ENCODE results near the gene CEP192. TPM values are rescaled to one million over a fixed set of nuclear protein-coding genes. Genes with fewer than 3 reads are reported as not detected.
A peak's percentile ranks its signal among the peaks of the same experiment; 100 is the strongest.

Gene CEP192
- total RNA-seq, 1 donor from 2014 or later = 17.9 TPM

DNA sequence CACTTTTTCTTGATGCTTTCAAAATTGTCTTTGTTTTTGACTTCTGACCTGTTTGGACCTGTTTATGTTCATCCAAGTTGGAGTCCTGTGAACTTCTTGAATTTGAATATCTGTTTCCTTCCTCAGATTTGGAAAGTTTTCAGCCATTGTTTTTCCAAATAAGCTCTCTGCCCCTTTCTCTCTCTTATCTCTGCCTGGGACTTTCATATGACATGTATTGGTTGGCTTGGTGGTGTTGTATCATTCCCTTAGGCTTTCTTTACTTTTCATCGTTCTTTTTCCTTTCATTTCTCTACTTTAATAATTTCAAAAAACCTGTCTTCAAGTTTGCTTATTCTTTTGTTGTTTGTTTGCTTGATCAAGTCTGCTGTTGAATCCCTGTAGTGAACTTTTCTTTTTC, 167.3 kb downstream of the CEP192 start:
- no peaks in the 10 kb centered on the region for H3K27me3 ChIP-seq
- no peaks in the 10 kb centered on the region for H3K36me3 ChIP-seq
- no peak overlapping the region for H3K4me3 ChIP-seq
- H3K9me3 ChIP-seq = peaks cover 6% of the 10 kb centered on the region
- no peak for DNase-seq (ENCODE audit: extremely low spot score in 2 of 2)
- no peak overlapping the region for H3K27ac ChIP-seq
- no peaks in the 10 kb centered on the region for H3K4me1 ChIP-seq
- intact Hi-C loops (cut with DNase I) = no loop called here
- TF ChIP-seq POLR2AphosphoS5 (IDR thresholded peaks at IDR 0.05; ENCODE audit: insufficient read depth in 1 of 2, low read depth in 1 of 2) (no peak), POLR2A (IDR thresholded peaks at IDR 0.05) (no peak)
- TF ChIP-seq, protein P1, sequence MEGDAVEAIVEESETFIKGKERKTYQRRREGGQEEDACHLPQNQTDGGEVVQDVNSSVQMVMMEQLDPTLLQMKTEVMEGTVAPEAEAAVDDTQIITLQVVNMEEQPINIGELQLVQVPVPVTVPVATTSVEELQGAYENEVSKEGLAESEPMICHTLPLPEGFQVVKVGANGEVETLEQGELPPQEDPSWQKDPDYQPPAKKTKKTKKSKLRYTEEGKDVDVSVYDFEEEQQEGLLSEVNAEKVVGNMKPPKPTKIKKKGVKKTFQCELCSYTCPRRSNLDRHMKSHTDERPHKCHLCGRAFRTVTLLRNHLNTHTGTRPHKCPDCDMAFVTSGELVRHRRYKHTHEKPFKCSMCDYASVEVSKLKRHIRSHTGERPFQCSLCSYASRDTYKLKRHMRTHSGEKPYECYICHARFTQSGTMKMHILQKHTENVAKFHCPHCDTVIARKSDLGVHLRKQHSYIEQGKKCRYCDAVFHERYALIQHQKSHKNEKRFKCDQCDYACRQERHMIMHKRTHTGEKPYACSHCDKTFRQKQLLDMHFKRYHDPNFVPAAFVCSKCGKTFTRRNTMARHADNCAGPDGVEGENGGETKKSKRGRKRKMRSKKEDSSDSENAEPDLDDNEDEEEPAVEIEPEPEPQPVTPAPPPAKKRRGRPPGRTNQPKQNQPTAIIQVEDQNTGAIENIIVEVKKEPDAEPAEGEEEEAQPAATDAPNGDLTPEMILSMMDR (IDR thresholded peaks at IDR 0.05) = no peak

DNA sequence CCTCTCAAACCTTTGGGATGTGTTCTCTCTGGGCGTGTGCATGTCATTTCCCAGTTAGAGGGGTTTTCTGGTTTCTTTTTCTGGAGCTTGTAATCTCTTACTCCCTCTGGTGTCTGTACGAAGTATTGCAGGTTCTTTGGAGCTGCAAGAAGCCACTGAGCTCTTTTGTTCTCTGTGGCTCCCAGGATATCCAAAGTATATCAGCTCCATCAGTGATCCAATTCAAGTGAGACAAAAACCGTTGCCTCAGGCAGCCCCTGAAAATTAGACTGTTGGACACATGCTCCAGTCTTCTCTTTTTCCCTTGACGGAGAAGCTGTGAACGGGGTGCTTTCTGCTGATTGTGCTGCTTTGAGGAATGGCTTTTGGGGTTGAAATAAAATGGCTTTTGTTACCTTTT, 168.4 kb downstream of the CEP192 start:
- intact Hi-C loops (cut with DNase I) = no loop called here

DNA sequence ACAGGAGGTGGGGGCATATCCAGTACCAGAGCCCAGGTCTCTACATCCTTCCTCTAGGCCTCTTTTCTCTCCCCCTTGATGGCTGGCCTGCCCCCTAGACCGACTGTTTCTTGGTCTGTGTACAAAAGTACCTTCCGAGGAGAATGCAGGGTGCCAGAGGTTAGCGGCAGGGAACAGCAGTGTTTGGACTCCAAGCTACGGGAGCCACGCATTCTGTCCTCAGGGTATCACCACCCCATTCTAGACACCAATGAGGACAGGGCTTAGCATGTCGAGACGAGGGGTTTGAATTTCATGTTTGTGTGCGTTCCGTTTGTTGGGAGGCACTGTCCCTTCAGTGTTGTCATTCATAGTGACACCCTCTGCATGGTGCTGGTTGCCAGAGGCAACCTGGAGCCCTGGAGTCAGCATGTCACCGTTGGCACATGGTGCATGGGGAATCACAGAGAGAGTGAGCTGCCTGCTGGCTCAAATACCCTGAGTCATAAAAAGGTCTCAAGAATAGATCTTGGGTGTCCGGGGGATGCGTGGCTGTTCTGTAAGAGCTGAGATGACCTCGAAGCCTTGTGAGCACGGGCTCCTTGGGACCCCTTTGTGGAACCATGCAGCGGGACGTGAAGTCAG, 170.2 kb downstream of the CEP192 start:
- no peak overlapping the region for H3K4me3 ChIP-seq
- no peaks in the 10 kb centered on the region for H3K27me3 ChIP-seq
- H3K36me3 ChIP-seq = no peaks in the 10 kb centered on the region
- TF ChIP-seq POLR2AphosphoS5 (IDR thresholded peaks at IDR 0.05; ENCODE audit: insufficient read depth in 1 of 2, low read depth in 1 of 2) (no peak), POLR2A (IDR thresholded peaks at IDR 0.05) (no peak)
- TF ChIP-seq, protein P1 (IDR thresholded peaks at IDR 0.05) = no peak
- H3K9me3 ChIP-seq = peaks cover under 1% of the 10 kb centered on the region
- DNase-seq (ENCODE audit: extremely low spot score in 2 of 2) = no peak
- no peaks in the 10 kb centered on the region for H3K4me1 ChIP-seq
- no peak overlapping the region for H3K27ac ChIP-seq
- intact Hi-C loops (cut with DNase I) = no loop called here

More for the DNA sequence above, 168.4 kb downstream of the CEP192 start:
- DNase-seq (ENCODE audit: extremely low spot score in 2 of 2) = no peak
- TF ChIP-seq POLR2AphosphoS5 (IDR thresholded peaks at IDR 0.05; ENCODE audit: insufficient read depth in 1 of 2, low read depth in 1 of 2) = no peak
- TF ChIP-seq, protein P1 (IDR thresholded peaks at IDR 0.05) = peak; percentile 43 to 49 (median 44)
- no peak overlapping the region for H3K27ac ChIP-seq
- no peaks in the 10 kb centered on the region for H3K4me1 ChIP-seq
- no peak overlapping the region for H3K4me3 ChIP-seq
- no peaks in the 10 kb centered on the region for H3K27me3 ChIP-seq
- H3K36me3 ChIP-seq = no peaks in the 10 kb centered on the region
- peaks cover 6% of the 10 kb centered on the region for H3K9me3 ChIP-seq

DNA sequence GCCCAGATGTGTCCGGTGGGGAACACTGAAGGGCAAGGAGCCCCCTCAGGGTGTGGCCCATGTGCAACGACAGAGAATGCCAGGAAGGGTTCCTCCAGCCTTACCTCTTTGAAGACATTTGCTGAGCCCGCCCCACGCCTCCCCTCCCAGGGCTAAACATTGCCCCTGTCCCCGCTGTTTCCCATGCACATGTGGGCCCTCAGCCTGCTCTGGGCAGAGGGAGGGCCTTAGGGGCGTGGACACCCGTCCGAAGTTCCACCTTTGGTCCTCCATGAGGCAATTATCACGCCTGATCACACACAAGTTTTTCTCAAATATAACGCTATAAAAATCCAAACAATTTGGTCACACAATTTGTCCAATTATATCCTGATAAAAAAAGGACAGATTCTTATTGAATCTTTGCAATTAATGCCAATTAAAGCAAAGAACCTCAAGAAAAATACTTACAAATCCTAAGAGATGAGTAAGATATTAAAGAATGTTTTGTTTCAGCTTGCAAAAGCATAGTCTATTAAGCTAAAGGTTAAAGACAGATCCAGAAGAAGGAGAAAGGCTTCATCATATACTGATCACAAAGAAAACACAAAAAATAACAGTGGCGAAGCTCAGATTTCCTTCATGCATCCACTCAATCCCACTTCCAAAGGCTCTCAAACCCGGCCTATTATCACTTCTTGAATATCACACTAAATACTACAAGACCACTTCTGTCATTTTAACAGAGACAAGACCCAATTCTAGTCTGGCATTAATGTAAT, 172.2 kb downstream of the CEP192 start:
- no peaks in the 10 kb centered on the region for H3K27me3 ChIP-seq
- H3K4me1 ChIP-seq = no peaks in the 10 kb centered on the region
- no peak overlapping the region for H3K27ac ChIP-seq
- no peak overlapping the region for H3K4me3 ChIP-seq
- H3K36me3 ChIP-seq = no peaks in the 10 kb centered on the region
- intact Hi-C loops (cut with DNase I) = no loop called here
- H3K9me3 ChIP-seq = no peaks in the 10 kb centered on the region
- no peak for DNase-seq (ENCODE audit: extremely low spot score in 2 of 2)
- TF ChIP-seq POLR2A (IDR thresholded peaks at IDR 0.05) (no peak), POLR2AphosphoS5 (IDR thresholded peaks at IDR 0.05; ENCODE audit: insufficient read depth in 1 of 2, low read depth in 1 of 2) (no peak)
- TF ChIP-seq, protein P1 (IDR thresholded peaks at IDR 0.05) = no peak

DNA sequence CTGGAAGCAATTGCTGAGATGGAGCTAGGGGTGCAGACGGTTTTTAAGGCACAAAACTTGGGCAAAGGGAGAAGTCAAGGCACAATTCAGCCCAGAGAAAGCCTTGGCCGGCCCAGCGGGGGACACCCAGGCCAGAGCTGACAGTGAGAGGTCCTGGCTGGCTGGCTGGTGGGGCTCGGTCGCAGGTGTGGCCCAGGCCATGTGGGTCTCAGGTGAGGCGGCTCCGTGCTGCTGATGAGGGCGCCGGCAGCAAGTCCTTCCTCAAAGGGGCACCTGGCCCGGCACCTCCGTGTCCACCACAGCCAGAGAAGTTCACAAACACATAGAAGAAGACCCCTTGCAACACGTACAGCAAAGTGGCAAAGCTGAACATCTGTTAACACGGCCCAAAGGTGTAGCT, 173.2 kb downstream of the CEP192 start:
- no peak for TF ChIP-seq POLR2AphosphoS5 (IDR thresholded peaks at IDR 0.05; ENCODE audit: insufficient read depth in 1 of 2, low read depth in 1 of 2)
- TF ChIP-seq, protein P1 (IDR thresholded peaks at IDR 0.05) = no peak
- Histone ChIP-seq H3K27me3 (no peaks in the 10 kb centered on the region), H3K9me3 (no peaks in the 10 kb centered on the region), H3K4me1 (no peaks in the 10 kb centered on the region), H3K36me3 (no peaks in the 10 kb centered on the region), H3K27ac (no peak overlapping the region), H3K4me3 (no peak overlapping the region)
- no peak for DNase-seq (ENCODE audit: extremely low spot score in 2 of 2)
- intact Hi-C loops (cut with DNase I) = no loop called here

Data from vagina (tissue), 2 donors.